ENCODE results near the gene ANKRD17. TPM values are rescaled to one million over a fixed set of nuclear protein-coding genes. Genes with fewer than 3 reads are reported as not detected.

The ANKRD17 gene
- total RNA-seq, 1 donor from 2014 or later: 67.3 TPM

DNA sequence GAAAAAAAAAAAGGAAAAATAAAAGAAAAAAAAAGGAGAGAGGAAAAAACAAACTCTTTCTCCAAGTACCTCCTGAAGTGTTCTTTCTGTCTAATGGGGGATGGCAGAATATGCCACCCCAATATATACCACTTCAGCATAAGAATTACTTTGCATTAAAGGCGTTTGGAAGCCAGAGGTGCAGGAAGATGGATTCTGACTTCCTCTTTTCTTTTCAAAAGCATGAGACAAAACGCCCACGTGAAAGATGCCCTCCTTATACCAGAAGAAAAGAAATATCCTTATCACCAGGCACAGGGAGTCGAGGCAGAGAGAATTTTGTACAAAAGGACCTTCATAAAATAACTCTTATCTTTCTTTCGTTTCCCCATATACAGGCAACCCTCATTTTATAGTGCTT is 230.0 kb downstream of the ANKRD17 start:
- Mint-ChIP-seq H3K4me1 (no peaks in the 10 kb centered on the region), H3K27ac (no peak overlapping the region), H3K4me3 (no peak overlapping the region), H3K27me3 (ENCODE audit: insufficient read depth, low read depth) (no peaks in the 10 kb centered on the region), H3K36me3 (no peaks in the 10 kb centered on the region), H3K9me3 (peaks cover 6% of the 10 kb centered on the region)
- Histone ChIP-seq H3K79me2 (ENCODE audit: low read depth) (no peaks in the 10 kb centered on the region), H3K4me2 (no peak overlapping the region), H3K27me3 (no peaks in the 10 kb centered on the region), H3K9me3 (ENCODE audit: low read depth) (no peaks in the 10 kb centered on the region), H3K4me3 (no peak overlapping the region), H3K9ac (no peak overlapping the region), H4K20me1 (ENCODE audit: low read depth) (no peaks in the 10 kb centered on the region), H3K27ac (no peak overlapping the region), H3F3A (ENCODE audit: low read depth) (no peaks in the 10 kb centered on the region), H3K4me1 (no peaks in the 10 kb centered on the region), H3K36me3 (no peaks in the 10 kb centered on the region), H2AFZ (replicated peaks) (no peak overlapping the region)
- DNase-seq (ENCODE audit: low spot score): no peak
- TF ChIP-seq, protein P1, sequence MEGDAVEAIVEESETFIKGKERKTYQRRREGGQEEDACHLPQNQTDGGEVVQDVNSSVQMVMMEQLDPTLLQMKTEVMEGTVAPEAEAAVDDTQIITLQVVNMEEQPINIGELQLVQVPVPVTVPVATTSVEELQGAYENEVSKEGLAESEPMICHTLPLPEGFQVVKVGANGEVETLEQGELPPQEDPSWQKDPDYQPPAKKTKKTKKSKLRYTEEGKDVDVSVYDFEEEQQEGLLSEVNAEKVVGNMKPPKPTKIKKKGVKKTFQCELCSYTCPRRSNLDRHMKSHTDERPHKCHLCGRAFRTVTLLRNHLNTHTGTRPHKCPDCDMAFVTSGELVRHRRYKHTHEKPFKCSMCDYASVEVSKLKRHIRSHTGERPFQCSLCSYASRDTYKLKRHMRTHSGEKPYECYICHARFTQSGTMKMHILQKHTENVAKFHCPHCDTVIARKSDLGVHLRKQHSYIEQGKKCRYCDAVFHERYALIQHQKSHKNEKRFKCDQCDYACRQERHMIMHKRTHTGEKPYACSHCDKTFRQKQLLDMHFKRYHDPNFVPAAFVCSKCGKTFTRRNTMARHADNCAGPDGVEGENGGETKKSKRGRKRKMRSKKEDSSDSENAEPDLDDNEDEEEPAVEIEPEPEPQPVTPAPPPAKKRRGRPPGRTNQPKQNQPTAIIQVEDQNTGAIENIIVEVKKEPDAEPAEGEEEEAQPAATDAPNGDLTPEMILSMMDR (IDR thresholded peaks at IDR 0.05): no peak
- TF ChIP-seq EZH2phosphoT487 (IDR thresholded peaks at IDR 0.05) (no peak), EZH2 (IDR thresholded peaks at IDR 0.05) (no peak)

Small RNA genes lying within 50 kb of the gene (small RNA-seq; reads per million reads assigned to genes)
- gene RF00334 (not detected), gene RNU6ATAC5P (not detected)

Other genes starting within 250 kb of the ANKRD17 start
- gene COX18, start 189.1 kb downstream of the ANKRD17 start, total RNA-seq (ENCODE audit: low replicate concordance): 20.3 and 30.4 TPM in 2 replicates
- gene ALB, start 145.5 kb upstream of the ANKRD17 start, total RNA-seq (ENCODE audit: low replicate concordance): 0.09 and 0.96 TPM in 2 replicates
- 0.62 TPM in 1 of 2 replicates, not detected in the other for gene AFP, start 177.4 kb upstream of the ANKRD17 start, total RNA-seq (ENCODE audit: low replicate concordance)
- not detected in 2 replicates for gene AFM, start 222.9 kb upstream of the ANKRD17 start, total RNA-seq (ENCODE audit: low replicate concordance)

All from neural progenitor cell (in vitro differentiated cells).